22Rv1 (cell line): ENCODE results near the gene FOXO1.

Source experiments
- H3K27ac ChIP-seq: fragments of 450-650 bp; 2 replicates; pipeline ENCODE4 v1.5.1; 2017
- ZFX ChIP-seq: fragments of 450-650 bp; IDR thresholded peaks from 2 replicates; pipeline ENCODE4 v1.6.1; 2017; ENCODE audit warnings: antibody characterized with exemption, borderline replicate concordance
- TF ChIP-seq, protein P1 (sequence below): fragments of 450-650 bp; IDR thresholded peaks from 2 replicates; pipeline ENCODE4 v1.5.1; 2017; ENCODE audit warnings: mild to moderate bottlenecking

The FOXO1 gene

DNA sequence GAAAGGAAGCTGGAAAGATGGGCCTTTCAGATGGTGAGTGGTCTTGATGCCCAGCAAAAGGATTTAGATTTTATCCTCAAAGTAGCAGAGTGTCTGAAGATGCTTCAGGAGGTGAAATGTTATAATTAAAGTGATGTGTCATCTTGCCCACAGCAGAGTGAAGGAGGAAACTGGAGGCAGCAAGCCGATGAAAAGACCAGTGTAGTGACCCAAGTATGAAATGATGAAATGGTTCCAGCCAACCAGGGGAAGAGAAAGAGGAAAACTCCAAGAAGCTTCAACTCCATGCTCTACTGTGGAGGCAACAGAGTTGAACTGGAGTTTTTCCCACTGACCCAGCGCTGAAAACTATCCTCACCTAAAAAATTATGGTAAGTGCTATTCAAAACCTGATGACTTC, 66.7 kb downstream of the FOXO1 start:
- H3K27ac ChIP-seq: no peak overlapping the region
- TF ChIP-seq, protein P1, sequence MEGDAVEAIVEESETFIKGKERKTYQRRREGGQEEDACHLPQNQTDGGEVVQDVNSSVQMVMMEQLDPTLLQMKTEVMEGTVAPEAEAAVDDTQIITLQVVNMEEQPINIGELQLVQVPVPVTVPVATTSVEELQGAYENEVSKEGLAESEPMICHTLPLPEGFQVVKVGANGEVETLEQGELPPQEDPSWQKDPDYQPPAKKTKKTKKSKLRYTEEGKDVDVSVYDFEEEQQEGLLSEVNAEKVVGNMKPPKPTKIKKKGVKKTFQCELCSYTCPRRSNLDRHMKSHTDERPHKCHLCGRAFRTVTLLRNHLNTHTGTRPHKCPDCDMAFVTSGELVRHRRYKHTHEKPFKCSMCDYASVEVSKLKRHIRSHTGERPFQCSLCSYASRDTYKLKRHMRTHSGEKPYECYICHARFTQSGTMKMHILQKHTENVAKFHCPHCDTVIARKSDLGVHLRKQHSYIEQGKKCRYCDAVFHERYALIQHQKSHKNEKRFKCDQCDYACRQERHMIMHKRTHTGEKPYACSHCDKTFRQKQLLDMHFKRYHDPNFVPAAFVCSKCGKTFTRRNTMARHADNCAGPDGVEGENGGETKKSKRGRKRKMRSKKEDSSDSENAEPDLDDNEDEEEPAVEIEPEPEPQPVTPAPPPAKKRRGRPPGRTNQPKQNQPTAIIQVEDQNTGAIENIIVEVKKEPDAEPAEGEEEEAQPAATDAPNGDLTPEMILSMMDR: no peak
- no peak for TF ChIP-seq ZFX

DNA sequence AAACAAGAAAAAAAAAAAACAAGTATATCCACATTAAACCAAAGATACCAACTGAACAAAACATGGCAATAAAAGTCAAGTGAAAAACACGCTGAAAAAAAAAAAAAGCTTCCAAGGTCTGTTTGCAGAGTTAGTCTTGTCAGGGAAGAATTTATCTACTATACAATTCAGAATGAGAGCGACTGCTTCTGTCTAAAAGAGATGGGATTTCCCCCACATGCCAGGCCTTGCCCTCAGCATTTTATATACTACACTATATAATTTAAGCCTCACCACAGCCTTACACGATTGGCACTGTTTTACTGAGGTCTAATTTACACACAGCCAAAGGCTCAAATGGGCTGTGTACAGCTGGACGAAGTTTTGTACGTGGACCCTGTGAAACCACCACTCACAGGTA, 67.3 kb downstream of the FOXO1 start:
- TF ChIP-seq, protein P1: no peak
- TF ChIP-seq ZFX: no peak
- no peak overlapping the region for H3K27ac ChIP-seq

DNA sequence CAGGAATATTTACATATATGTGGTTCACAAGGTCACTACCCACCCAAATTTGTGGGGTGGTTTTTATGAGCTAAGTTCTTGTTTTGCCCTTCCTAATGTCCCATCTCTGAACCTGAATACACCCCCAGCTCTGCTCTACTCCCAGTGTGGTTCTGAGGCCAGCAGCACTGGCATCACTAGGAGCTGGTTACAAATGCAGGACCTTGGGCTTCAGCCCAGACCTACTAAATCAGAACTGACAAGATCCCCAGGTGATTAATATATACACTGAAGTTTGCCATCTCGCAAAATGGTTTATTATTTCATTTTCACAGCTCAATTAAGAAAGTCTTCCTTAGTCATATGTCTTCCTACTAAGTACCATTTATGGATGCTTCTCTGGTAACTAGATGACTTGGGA, 67.9 kb downstream of the FOXO1 start:
- TF ChIP-seq, protein P1: no peak
- TF ChIP-seq ZFX: no peak
- H3K27ac ChIP-seq: no peak overlapping the region

GRCh38 chr13:40597735-40598365, 68.6 kb downstream of the FOXO1 start:
- no peak for TF ChIP-seq ZFX
- TF ChIP-seq, protein P1: no peak
- H3K27ac ChIP-seq: no peak overlapping the region

- no peak for TF ChIP-seq ZFX
- TF ChIP-seq, protein P1: no peak
- H3K27ac ChIP-seq: no peak overlapping the region
Measured at GRCh38 chr13:40596484-40596883, 70.0 kb downstream of the FOXO1 start.

DNA sequence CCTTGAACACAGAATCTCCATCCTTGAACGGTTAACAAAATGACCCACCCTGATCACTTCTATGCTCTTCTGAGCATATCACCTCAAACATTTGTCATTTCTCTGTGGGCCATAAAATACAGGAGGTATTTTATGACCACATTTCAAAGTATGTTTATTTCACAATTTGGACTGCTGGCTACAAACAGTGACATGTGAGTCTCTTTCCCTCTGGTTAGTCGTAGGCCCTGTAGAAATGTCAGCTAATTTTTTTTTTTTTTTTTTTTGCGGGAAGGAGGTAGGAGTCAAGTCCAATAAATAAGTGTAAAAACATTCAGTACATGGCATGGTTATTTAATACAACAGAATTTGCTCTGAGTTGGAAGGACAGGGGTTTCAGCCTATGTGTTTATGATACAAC, 70.7 kb downstream of the FOXO1 start:
- no peak overlapping the region for H3K27ac ChIP-seq
- TF ChIP-seq, protein P1: no peak
- TF ChIP-seq ZFX: no peak

DNA sequence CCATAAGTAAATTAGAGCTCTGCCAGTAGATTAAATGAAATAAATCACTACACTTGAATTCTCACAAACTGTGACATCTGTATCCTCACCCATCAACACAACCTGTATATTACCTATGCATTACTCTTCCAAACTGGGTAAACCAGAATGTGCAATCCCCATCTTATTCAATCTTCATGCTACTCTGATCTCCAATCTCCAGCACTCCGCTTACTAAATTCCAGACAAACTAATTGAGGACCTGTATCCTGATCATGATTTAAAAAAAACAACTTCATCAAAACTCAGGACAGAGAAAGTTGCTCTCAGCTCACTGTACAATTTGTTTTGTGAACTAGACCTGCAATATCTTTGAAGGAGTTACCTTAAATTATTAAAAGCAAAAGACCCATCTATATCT, 74.4 kb downstream of the FOXO1 start:
- TF ChIP-seq, protein P1: no peak
- no peak for TF ChIP-seq ZFX
- H3K27ac ChIP-seq: no peak overlapping the region
